Measurements from ENCODE around the gene ATP6V0C. TPM values are rescaled to one million over a fixed set of nuclear protein-coding genes. Genes with fewer than 3 reads are reported as not detected.
A peak's percentile ranks its signal among the peaks of the same experiment; 100 is the strongest.

ATP6V0C gene
- total and polyA plus RNA-seq, 2 donors (not counting 1 experiment from before 2014, with no cell fraction given) = 118 to 176 TPM

DNA sequence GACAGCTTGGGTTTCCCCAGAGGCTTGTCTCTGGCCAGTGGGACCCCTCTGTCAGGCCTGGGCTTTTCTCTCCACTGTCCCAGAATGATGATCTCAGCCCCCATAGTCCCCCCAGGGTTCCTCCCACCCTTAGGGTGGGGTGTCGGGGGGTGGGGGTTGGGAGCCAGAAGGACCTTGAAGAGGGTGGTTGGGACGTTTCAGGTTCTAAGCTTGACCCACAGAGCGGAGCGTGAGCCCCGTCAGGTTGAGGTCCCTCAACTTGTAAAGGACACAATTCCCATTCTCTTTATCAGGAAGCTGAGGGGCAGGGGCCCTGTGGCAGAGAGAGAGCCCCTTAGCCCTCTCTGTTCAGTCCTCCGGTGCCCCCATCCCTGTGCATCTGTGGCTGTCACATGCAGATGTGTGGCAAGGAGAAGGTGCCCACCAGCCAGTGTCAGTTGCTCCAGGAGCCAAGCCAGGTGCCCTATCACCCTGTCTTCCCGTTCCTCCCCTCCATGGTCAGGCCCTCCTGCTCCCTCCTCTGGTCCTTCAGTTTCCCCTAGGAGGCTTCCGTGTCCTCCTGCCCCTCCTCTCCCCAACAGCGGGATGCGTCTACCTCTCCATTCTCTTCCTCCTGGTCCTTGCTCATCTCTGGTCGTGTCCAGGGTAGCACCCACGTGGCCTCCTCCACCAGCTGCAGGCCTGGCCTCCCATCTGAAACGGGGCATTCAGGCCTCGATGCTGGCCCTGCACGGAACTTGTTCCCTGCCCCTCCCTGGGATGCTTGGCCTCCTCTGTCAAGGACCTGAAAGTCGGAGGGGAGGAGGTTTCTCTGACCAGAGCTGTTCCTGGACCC is 44.1 kb upstream of the ATP6V0C start:
- no peaks in the 10 kb centered on the region for H3K9me3 Mint-ChIP-seq (ENCODE audit: insufficient read depth)
- peaks cover 42% of the 10 kb centered on the region for H3K4me1 Mint-ChIP-seq
- Histone ChIP-seq H3K4me2 (replicated peaks; ENCODE audit: low read depth, low read length, poor library complexity, severe bottlenecking) (peak overlapping the region; percentile 97), H2AFZ (ENCODE audit: insufficient read depth, low read depth, low read length, poor library complexity, severe bottlenecking) (no peak overlapping the region), H3K79me2 (ENCODE audit: control insufficient read depth, insufficient read depth, low read length) (peaks cover 3% of the 10 kb centered on the region), H3K4me3 (ENCODE audit: control extremely low read depth in 1 of 5, extremely low read depth in 1 of 5, insufficient read depth in 1 of 5, low read depth in 2 of 5, low read length in 4 of 5) (peak overlapping the region in 1 of 5 experiments; percentile 55), H4K20me1 (ENCODE audit: control insufficient read depth, insufficient read depth, low read length, poor library complexity, severe bottlenecking) (peaks cover 36% of the 10 kb centered on the region), H3K9me3 (ENCODE audit: control extremely low read depth in 1 of 3, control insufficient read depth in 2 of 3, insufficient read depth in 1 of 3, low read length in 2 of 3) (no peaks in the 10 kb centered on the region), H3K27ac (ENCODE audit: low read length in 2 of 2) (no peak overlapping the region), H3K27me3 (replicated peaks in 1 of 4; ENCODE audit: control extremely low read depth in 1 of 4, control insufficient read depth in 3 of 4, insufficient read depth in 4 of 4, low read length in 3 of 4) (peaks cover 0 to 53% (median 33%) of the 10 kb centered on the region in 4 experiments), H3K4me1 (ENCODE audit: control insufficient read depth in 2 of 2, insufficient read depth in 2 of 2, low read length in 2 of 2) (peaks cover 59 to 67% of the 10 kb centered on the region in 2 donors), H3K9ac (ENCODE audit: low read length) (peak overlapping the region; percentile 11), H3K36me3 (replicated peaks in 1 of 2; ENCODE audit: control extremely low read depth in 1 of 2, control insufficient read depth in 1 of 2, extremely low read depth in 1 of 2, insufficient read depth in 2 of 2, low read length in 1 of 2) (no peaks in the 10 kb centered on the region)
- peaks cover 22% of the 10 kb centered on the region for H3K27me3 Mint-ChIP-seq
- ChIA-PET POLR2A (interaction anchor here (0.6 to 1.8 kb wide), 3 partner anchors 10 to 46 kb away, joined by 3 to 11 read pairs (median 4); partner anchors contain the start of gene TEDC2), CTCF (interaction anchor here (0.6 to 2.1 kb wide), 6 partner anchors 17 to 55 kb away, joined by 3 to 6 read pairs (median 4); no protein-coding TSS in a partner anchor)
- no peak for TF ChIP-seq EZH2 (IDR thresholded peaks at IDR 0.05; ENCODE audit: borderline replicate concordance, insufficient read depth, low read depth, low read length, poor library complexity, severe bottlenecking)
- no peak for TF ChIP-seq CTCF (IDR thresholded peaks at IDR 0.05)
- DNase-seq (peak; percentile 32), ATAC-seq (ENCODE audit: low read depth) (no peak)
- peak overlapping the region; percentile 61 for H3K27ac Mint-ChIP-seq
- 42% methylated on average over 11 of the region's 16 CpGs for WGBS (ENCODE audit: insufficient coverage)
- intact Hi-C loops (cut with micrococcal nuclease) = no loop called here
- peak overlapping the region; percentile 76 for H3K4me3 Mint-ChIP-seq

- no peak overlapping the region for H3K27ac ChIP-seq (ENCODE audit: low read length in 2 of 2)
- ChIA-PET POLR2A (interaction anchor here (0.6 to 1.1 kb wide), 2 partner anchors 46 to 199 kb away, joined by 3 to 4 read pairs; no protein-coding TSS in a partner anchor), CTCF (interaction anchor here (0.6 to 1.5 kb wide), 3 partner anchors 40 to 56 kb away, joined by 3 to 5 read pairs (median 3); no protein-coding TSS in a partner anchor)
- Mint-ChIP-seq H3K4me1 (peaks cover 42% of the 10 kb centered on the region), H3K9me3 (ENCODE audit: insufficient read depth) (no peaks in the 10 kb centered on the region), H3K27ac (no peak overlapping the region), H3K27me3 (peaks cover 22% of the 10 kb centered on the region), H3K4me3 (peak overlapping the region; percentile 76)
- H3K79me2 ChIP-seq (ENCODE audit: control insufficient read depth, insufficient read depth, low read length) = peaks cover 3% of the 10 kb centered on the region
- no peak for ATAC-seq (ENCODE audit: low read depth)
- H3K4me2 ChIP-seq (replicated peaks; ENCODE audit: low read depth, low read length, poor library complexity, severe bottlenecking) = peak overlapping the region; percentile 97
- peaks cover 0 to 53% (median 33%) of the 10 kb centered on the region in 4 experiments for H3K27me3 ChIP-seq (replicated peaks in 1 of 4; ENCODE audit: control extremely low read depth in 1 of 4, control insufficient read depth in 3 of 4, insufficient read depth in 4 of 4, low read length in 3 of 4)
- H3K9ac ChIP-seq (ENCODE audit: low read length) = no peak overlapping the region
- H3K4me3 ChIP-seq (ENCODE audit: control extremely low read depth in 1 of 5, extremely low read depth in 1 of 5, insufficient read depth in 1 of 5, low read depth in 2 of 5, low read length in 4 of 5) = no peak overlapping the region
- H2AFZ ChIP-seq (ENCODE audit: insufficient read depth, low read depth, low read length, poor library complexity, severe bottlenecking) = no peak overlapping the region
- H3K36me3 ChIP-seq (replicated peaks in 1 of 2; ENCODE audit: control extremely low read depth in 1 of 2, control insufficient read depth in 1 of 2, extremely low read depth in 1 of 2, insufficient read depth in 2 of 2, low read length in 1 of 2) = no peaks in the 10 kb centered on the region
- H3K4me1 ChIP-seq (ENCODE audit: control insufficient read depth in 2 of 2, insufficient read depth in 2 of 2, low read length in 2 of 2) = peaks cover 59 to 67% of the 10 kb centered on the region in 2 donors
- TF ChIP-seq CTCF (IDR thresholded peaks at IDR 0.05) (no peak), EZH2 (IDR thresholded peaks at IDR 0.05; ENCODE audit: borderline replicate concordance, insufficient read depth, low read depth, low read length, poor library complexity, severe bottlenecking) (no peak)
- H4K20me1 ChIP-seq (ENCODE audit: control insufficient read depth, insufficient read depth, low read length, poor library complexity, severe bottlenecking) = peaks cover 36% of the 10 kb centered on the region
- intact Hi-C loops (cut with micrococcal nuclease) = no loop called here
- H3K9me3 ChIP-seq (ENCODE audit: control extremely low read depth in 1 of 3, control insufficient read depth in 2 of 3, insufficient read depth in 1 of 3, low read length in 2 of 3) = no peaks in the 10 kb centered on the region
- no peak for DNase-seq
- WGBS (ENCODE audit: insufficient coverage) = 80% methylated on average over 7 of the region's 7 CpGs
Measured at GRCh38 chr16:2470234-2470601, 43.5 kb upstream of the ATP6V0C start.
